HepG2 (cell line): ENCODE data around the gene STYX. TPM values are rescaled to one million over a fixed set of nuclear protein-coding genes. Genes with fewer than 3 reads are reported as not detected.

Source experiments
- AHR ChIP-seq: IDR thresholded peaks from 2 replicates; pipeline ENCODE4 v1.6.1; 2018; ENCODE audit warnings: missing genetic modification reagents, missing compliant biosample characterization
- ARNT ChIP-seq: fragments of 450-650 bp; IDR thresholded peaks from 2 replicates; pipeline ENCODE4 v1.6.1; 2017
- CBX2 ChIP-seq, 2 experiments: fragments of 200-600 bp in 1 of 2; sonication (generic); formaldehyde crosslinking in 1 of 2; IDR thresholded peaks; 2 replicates each; pipeline versions ENCODE4 v1.7.0 to v1.8.1; 2018 to 2022; ENCODE audit warnings: low read depth in 2 of 2, low read length in 1 of 2, mild to moderate bottlenecking in 1 of 2, missing genetic modification reagents in 1 of 2
- HMG20B ChIP-seq: conservative IDR thresholded peaks from 2 replicates; pipeline ENCODE4 v1.6.1; 2016; ENCODE audit warnings: missing genetic modification reagents, missing compliant biosample characterization
- REXO4 ChIP-seq: sonication (generic); formaldehyde crosslinking; IDR thresholded peaks from 2 replicates; pipeline ENCODE4 v1.8.0; 2022; ENCODE audit warnings: missing genetic modification reagents, mild to moderate bottlenecking, borderline replicate concordance
- SCMH1 ChIP-seq: sonication (generic); formaldehyde crosslinking; IDR thresholded peaks from 2 replicates; pipeline ENCODE4 v1.9.0; 2021; ENCODE audit warnings: missing genetic modification reagents, mild to moderate bottlenecking, borderline replicate concordance
- ZFY ChIP-seq: sonication (generic); formaldehyde crosslinking; IDR thresholded peaks from 2 replicates; pipeline ENCODE4 v1.4.0; 2020; ENCODE audit warnings: missing genetic modification reagents
- ZNF543 ChIP-seq: sonication (generic); formaldehyde crosslinking; IDR thresholded peaks from 2 replicates; pipeline ENCODE4 v1.4.0; 2020; ENCODE audit warnings: mild to moderate bottlenecking, missing genetic modification reagents
- ZNF598 ChIP-seq: sonication (generic); formaldehyde crosslinking; IDR thresholded peaks from 2 replicates; pipeline ENCODE4 v1.5.1; 2020; ENCODE audit warnings: mild to moderate bottlenecking, missing genetic modification reagents, borderline replicate concordance
- ZNF605 ChIP-seq: sonication (generic); formaldehyde crosslinking; IDR thresholded peaks from 2 replicates; pipeline ENCODE4 v1.8.0; 2022; ENCODE audit warnings: mild to moderate bottlenecking, missing genetic modification reagents
- ZNF672 ChIP-seq: sonication (generic); formaldehyde crosslinking; IDR thresholded peaks from 2 replicates; pipeline ENCODE4 v1.8.1; 2022; ENCODE audit warnings: missing genetic modification reagents
- ZNF850 ChIP-seq: sonication (generic); formaldehyde crosslinking; conservative IDR thresholded peaks from 2 replicates; pipeline ENCODE4 v1.9.0; 2021; ENCODE audit warnings: mild to moderate bottlenecking, missing genetic modification reagents
- ZNF883 ChIP-seq: sonication (generic); formaldehyde crosslinking; IDR thresholded peaks from 2 replicates; pipeline ENCODE4 v1.5.1; 2020; ENCODE audit warnings: mild to moderate bottlenecking, missing genetic modification reagents; ENCODE audit errors: not compliant biosample characterization
- polyA plus RNA-seq, 8 experiments: library from polyadenylated mRNA; depleted of rRNA in 3 of 8; stranded (reverse) in 7 of 8; unstranded in 1 of 8; fragments of >200 nt; fragmentation: Illumina TruSeq in 4 of 8; extraction: Trizol in 4 of 8; gene quantifications; 2 replicates each; pipeline versions ENCODE4 v1.2.1 to v1.2.3, GENCODE V29; 2011 to 2016; ENCODE audit warnings: low read depth in 4 of 8, missing spikeins in 1 of 8, mixed read lengths in 1 of 8; ENCODE audit not compliant: insufficient read depth in 1 of 8
- total RNA-seq, 5 experiments: library from RNA; depleted of rRNA; stranded (reverse); fragments of >200 nt; fragmentation: Illumina TruSeq; extraction: Trizol; gene quantifications; 2 replicates each; pipeline ENCODE4 v1.2.3, GENCODE V29; 2016; ENCODE audit warnings: low read depth in 1 of 5
- TF ChIP-seq, protein P1 (sequence below): sonication (generic); formaldehyde crosslinking; conservative IDR thresholded peaks from 2 replicates; pipeline ENCODE4 v1.8.0; 2022; ENCODE audit warnings: mild to moderate bottlenecking, moderate library complexity, missing genetic modification reagents
- TF ChIP-seq, protein P2 (sequence below): sonication (generic); formaldehyde crosslinking; IDR thresholded peaks from 2 replicates; pipeline ENCODE4 v1.4.0; 2020; ENCODE audit warnings: mild to moderate bottlenecking, missing genetic modification reagents
- TF ChIP-seq, protein P3 (sequence below): sonication (generic); formaldehyde crosslinking; IDR thresholded peaks from 2 replicates; pipeline ENCODE4 v1.5.0; 2020; ENCODE audit warnings: missing genetic modification reagents
- TF ChIP-seq, protein P4 (sequence below): sonication (generic); formaldehyde crosslinking; IDR thresholded peaks from 2 replicates; pipeline ENCODE4 v1.4.0; 2020; ENCODE audit warnings: mild to moderate bottlenecking, missing genetic modification reagents
- TF ChIP-seq, protein P5 (sequence below): sonication (generic); formaldehyde crosslinking; IDR thresholded peaks from 2 replicates; pipeline ENCODE4 v1.4.0; 2020; ENCODE audit warnings: missing genetic modification reagents

The STYX gene
- total and polyA plus RNA-seq, 2 of the 13 experiments (the other 11 are each of a cell fraction or from before 2014, with no cell fraction given), result 6.6 to 10.9 TPM

DNA sequence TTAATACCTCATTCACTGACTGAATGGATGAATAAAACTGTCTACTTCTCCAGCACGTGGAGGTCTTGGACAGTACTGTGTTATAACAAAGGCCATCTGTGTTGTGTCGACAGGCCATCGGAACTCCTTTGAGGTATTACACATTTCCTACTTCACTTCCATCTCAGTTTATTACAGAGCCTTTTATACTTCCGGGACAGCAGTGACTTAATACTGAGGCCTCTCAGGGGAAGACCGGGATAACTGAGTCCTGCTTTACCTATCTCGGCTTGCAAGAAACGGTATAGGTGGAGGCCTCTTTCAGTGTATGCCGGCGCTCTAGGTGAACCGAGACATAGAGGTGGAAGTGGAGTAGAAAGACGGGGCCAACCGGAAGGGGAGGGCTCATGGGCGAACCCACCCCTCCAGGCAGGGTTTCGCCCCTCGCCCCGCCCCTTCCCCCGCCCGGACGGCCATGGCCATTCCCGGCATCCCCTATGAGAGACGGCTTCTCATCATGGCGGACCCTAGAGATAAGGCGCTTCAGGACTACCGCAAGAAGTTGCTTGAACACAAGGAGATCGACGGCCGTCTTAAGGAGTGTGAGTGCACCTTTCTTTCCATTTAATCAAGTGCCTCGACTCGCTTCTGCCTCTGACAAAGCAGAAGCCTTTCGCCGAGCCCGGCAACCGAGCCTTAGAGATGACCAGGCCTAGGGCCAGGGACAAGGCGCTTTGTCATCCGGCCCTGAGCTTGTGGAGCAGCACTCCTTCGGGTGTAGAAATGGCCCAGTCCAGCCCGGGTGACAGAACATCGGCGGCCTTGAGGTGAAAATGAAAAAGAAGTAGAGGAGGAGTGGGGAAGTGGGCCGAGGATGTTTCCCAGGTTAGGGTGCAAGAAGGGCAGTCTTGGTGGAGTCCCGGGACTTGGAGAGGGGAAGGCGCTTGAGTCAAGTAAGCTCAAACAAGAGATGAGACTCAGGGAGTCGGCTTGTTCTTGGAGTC lies 23.0 kb upstream of the STYX start, which contains the start of gene PSMC6 (continued):
- TF ChIP-seq, protein P1, sequence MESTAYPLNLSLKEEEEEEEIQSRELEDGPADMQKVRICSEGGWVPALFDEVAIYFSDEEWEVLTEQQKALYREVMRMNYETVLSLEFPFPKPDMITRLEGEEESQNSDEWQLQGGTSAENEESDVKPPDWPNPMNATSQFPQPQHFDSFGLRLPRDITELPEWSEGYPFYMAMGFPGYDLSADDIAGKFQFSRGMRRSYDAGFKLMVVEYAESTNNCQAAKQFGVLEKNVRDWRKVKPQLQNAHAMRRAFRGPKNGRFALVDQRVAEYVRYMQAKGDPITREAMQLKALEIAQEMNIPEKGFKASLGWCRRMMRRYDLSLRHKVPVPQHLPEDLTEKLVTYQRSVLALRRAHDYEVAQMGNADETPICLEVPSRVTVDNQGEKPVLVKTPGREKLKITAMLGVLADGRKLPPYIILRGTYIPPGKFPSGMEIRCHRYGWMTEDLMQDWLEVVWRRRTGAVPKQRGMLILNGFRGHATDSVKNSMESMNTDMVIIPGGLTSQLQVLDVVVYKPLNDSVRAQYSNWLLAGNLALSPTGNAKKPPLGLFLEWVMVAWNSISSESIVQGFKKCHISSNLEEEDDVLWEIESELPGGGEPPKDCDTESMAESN, result no peak
- TF ChIP-seq ZNF605, result peak; percentile 69; the same call in 1 of the 2 replicates
- TF ChIP-seq, protein P2, sequence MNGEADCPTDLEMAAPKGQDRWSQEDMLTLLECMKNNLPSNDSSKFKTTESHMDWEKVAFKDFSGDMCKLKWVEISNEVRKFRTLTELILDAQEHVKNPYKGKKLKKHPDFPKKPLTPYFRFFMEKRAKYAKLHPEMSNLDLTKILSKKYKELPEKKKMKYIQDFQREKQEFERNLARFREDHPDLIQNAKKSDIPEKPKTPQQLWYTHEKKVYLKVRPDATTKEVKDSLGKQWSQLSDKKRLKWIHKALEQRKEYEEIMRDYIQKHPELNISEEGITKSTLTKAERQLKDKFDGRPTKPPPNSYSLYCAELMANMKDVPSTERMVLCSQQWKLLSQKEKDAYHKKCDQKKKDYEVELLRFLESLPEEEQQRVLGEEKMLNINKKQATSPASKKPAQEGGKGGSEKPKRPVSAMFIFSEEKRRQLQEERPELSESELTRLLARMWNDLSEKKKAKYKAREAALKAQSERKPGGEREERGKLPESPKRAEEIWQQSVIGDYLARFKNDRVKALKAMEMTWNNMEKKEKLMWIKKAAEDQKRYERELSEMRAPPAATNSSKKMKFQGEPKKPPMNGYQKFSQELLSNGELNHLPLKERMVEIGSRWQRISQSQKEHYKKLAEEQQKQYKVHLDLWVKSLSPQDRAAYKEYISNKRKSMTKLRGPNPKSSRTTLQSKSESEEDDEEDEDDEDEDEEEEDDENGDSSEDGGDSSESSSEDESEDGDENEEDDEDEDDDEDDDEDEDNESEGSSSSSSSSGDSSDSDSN, result no peak; the same call in 1 of the 2 replicates
- no peak for TF ChIP-seq AHR (CRISPR knock-in tag)
- TF ChIP-seq ARNT, result no peak
- no peak for TF ChIP-seq CBX2 (IDR thresholded peaks at IDR 0.05; ENCODE audit: low read depth, low read length)
- no peak for TF ChIP-seq CBX2 (CRISPR knock-in tag; IDR thresholded peaks at IDR 0.05; ENCODE audit: low read depth)
- no peak for TF ChIP-seq ZNF543 (CRISPR knock-in tag)
- no peak for TF ChIP-seq SCMH1 (CRISPR knock-in tag)
- TF ChIP-seq, protein P3, sequence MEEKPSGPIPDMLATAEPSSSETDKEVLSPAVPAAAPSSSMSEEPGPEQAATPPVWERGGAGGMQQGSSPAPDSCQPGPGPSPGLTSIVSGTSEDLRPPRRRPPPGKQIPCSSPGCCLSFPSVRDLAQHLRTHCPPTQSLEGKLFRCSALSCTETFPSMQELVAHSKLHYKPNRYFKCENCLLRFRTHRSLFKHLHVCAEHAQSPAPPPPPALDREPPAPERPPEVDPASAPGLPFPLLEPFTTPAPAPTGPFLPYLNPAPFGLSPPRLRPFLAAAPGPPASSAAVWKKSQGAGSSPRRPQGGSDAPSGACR (CRISPR knock-in tag), result peak; percentile 79; the same call in 1 of the 2 replicates
- TF ChIP-seq ZNF672 (CRISPR knock-in tag), result no peak
- no peak for TF ChIP-seq ZNF850
- peak; percentile 95 for TF ChIP-seq ZFY (CRISPR knock-in tag)
- TF ChIP-seq ZNF883 (CRISPR knock-in tag), result peak; percentile 14
- no peak for TF ChIP-seq REXO4 (CRISPR knock-in tag)
- TF ChIP-seq, protein P4, sequence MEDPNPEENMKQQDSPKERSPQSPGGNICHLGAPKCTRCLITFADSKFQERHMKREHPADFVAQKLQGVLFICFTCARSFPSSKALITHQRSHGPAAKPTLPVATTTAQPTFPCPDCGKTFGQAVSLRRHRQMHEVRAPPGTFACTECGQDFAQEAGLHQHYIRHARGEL (CRISPR knock-in tag), result no peak
- 0 out of 2 replicates have a peak, but pooled peaks have one; percentile 55 for TF ChIP-seq ZNF598
- TF ChIP-seq, protein P5, sequence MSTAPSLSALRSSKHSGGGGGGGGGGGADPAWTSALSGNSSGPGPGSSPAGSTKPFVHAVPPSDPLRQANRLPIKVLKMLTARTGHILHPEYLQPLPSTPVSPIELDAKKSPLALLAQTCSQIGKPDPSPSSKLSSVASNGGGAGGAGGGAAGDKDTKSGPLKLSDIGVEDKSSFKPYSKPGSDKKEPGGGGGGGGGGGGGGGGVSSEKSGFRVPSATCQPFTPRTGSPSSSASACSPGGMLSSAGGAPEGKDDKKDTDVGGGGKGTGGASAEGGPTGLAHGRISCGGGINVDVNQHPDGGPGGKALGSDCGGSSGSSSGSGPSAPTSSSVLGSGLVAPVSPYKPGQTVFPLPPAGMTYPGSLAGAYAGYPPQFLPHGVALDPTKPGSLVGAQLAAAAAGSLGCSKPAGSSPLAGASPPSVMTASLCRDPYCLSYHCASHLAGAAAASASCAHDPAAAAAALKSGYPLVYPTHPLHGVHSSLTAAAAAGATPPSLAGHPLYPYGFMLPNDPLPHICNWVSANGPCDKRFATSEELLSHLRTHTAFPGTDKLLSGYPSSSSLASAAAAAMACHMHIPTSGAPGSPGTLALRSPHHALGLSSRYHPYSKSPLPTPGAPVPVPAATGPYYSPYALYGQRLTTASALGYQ (CRISPR knock-in tag), result no peak
- no peak for TF ChIP-seq HMG20B (CRISPR knock-in tag)
